ENCODE data around the gene TMPRSS13. TPM values are rescaled to one million over a fixed set of nuclear protein-coding genes. Genes with fewer than 3 reads are reported as not detected.

The TMPRSS13 gene
- total and polyA plus RNA-seq, 2 experiments from 2014 or later = not detected

DNA sequence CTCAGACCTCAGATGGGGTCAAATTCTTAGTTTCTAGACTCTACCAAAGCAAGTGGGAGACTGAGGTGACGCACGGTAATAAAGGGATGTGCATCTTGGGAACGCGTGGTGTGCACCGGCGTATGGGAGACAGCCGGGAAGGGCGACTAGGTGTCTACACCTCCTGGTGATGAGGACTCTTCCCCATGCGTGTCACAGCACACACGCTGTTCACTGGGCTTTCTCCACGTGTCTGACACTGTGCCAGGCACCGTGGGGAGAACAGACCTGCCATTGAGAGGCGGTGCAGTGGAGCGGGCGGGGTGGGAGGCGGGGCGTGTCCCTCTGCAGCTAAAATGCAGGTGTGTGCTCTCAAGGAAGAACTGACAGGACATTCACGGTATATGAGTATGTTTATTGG is 58.0 kb downstream of the TMPRSS13 start:
- Histone ChIP-seq H2AFZ (no peak overlapping the region), H3F3A (ENCODE audit: insufficient read depth) (no peaks in the 10 kb centered on the region), H3K9me3 (ENCODE audit: low read depth) (no peaks in the 10 kb centered on the region), H3K27ac (no peak overlapping the region), H3K4me2 (ENCODE audit: unreplicated experiment) (no peak overlapping the region), H3K9ac (no peak overlapping the region), H3K79me2 (ENCODE audit: insufficient read depth) (no peaks in the 10 kb centered on the region), H4K20me1 (ENCODE audit: insufficient read depth) (no peaks in the 10 kb centered on the region), H3K27me3 (replicated peaks; ENCODE audit: insufficient read depth) (peaks cover 38% of the 10 kb centered on the region), H3K4me3 (no peak overlapping the region), H3K9me2 (ENCODE audit: insufficient read depth) (no peaks in the 10 kb centered on the region), H3K4me1 (ENCODE audit: insufficient read depth) (no peaks in the 10 kb centered on the region), H3K36me3 (ENCODE audit: low read depth) (no peaks in the 10 kb centered on the region)
- in situ Hi-C loops (cut with MboI) = no loop called here
- 70 to 71% methylated on average over 15 to 18 of the region's 18 CpGs for WGBS, 2 experiments (ENCODE audit: low coverage in 1 of 2, low lambda C conversion rate in 2 of 2, missing lambda C conversion rate in 2 of 2)
- TF ChIP-seq EZH2 (IDR thresholded peaks at IDR 0.05; ENCODE audit: insufficient read depth, poor library complexity, severe bottlenecking) = no peak
- no peak for TF ChIP-seq EZH2phosphoT487 (IDR thresholded peaks at IDR 0.05; ENCODE audit: insufficient read depth, low read depth)
- DNase-seq = no peak

DNA sequence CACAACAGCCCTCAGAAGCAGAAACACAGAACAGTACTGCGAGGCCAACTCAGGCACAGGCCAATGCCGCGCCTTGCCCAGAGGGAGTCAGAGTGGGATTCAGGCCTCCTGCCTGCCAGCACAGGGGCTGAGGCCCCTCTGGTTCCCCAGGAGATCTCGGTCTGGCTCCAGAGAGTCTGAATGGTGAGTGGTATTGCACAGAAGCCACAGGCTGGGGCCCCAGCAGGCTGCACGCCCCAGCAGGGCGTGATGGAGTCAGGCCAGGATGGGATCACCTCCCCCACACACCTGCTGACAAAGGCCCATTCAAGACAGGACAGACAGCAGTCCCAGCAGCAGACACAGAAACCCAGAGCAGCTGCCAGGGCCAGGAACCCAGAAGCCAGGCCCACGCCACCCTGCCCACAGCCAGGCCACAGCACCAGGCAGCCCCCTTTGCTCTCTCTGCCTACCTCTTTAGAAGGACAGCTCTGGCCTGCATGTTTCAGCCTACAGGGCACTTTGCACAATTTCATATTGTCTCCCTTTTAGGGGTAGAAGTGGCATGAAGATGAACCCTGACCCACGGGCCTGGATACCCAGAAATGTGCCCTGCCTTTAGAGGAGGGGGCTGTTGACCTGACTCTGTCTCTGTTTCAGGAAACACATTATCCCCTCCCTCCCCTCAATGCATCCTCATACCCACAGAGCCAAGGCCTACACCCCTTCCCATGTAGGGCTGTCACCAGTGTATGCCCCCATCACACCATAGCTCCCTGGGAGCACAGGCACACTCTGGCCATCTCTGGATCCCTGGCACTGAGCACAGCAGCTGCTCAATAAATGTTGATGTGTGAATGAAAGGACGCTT is 58.9 kb downstream of the TMPRSS13 start:
- 51% methylated on average over 7 to 9 of the region's 9 CpGs for WGBS, 2 experiments (ENCODE audit: low coverage in 1 of 2, low lambda C conversion rate in 2 of 2, missing lambda C conversion rate in 2 of 2)
- H3K4me3 ChIP-seq = no peak overlapping the region

DNA sequence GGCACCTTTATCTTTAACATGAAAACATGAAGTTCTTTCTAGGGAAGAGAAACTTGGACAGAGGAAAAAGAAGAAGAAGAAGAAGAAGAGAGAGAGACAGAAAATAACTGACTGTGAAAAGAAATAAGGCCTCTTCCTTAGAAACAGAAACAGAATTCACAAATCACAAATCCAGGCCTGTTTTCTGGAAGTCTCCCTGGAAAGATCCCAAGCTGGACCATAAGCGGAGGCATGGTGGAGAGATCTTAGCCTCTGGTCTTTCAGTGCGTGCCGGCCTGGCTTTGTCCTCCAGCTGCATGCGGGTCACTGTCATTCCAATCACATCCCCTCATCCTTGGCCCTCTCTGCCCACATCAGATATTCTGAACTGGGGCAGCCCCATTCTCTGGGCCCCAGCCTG is 59.6 kb downstream of the TMPRSS13 start:
- no peak overlapping the region for H2AFZ ChIP-seq
- H4K20me1 ChIP-seq (ENCODE audit: insufficient read depth) = no peaks in the 10 kb centered on the region
- no peak for TF ChIP-seq EZH2 (IDR thresholded peaks at IDR 0.05; ENCODE audit: insufficient read depth, poor library complexity, severe bottlenecking)
- no peak for TF ChIP-seq EZH2phosphoT487 (IDR thresholded peaks at IDR 0.05; ENCODE audit: insufficient read depth, low read depth)
- no peaks in the 10 kb centered on the region for H3K9me3 ChIP-seq (ENCODE audit: low read depth)
- H3K4me1 ChIP-seq (ENCODE audit: insufficient read depth) = no peaks in the 10 kb centered on the region
- no peaks in the 10 kb centered on the region for H3K79me2 ChIP-seq (ENCODE audit: insufficient read depth)
- DNase-seq = no peak
- in situ Hi-C loops (cut with MboI) = no loop called here
- H3K9me2 ChIP-seq (ENCODE audit: insufficient read depth) = no peaks in the 10 kb centered on the region
- peaks cover 23% of the 10 kb centered on the region for H3K27me3 ChIP-seq (replicated peaks; ENCODE audit: insufficient read depth)
- H3K4me3 ChIP-seq = no peak overlapping the region
- no peak overlapping the region for H3K9ac ChIP-seq
- no peak overlapping the region for H3K4me2 ChIP-seq (ENCODE audit: unreplicated experiment)
- no peak overlapping the region for H3K27ac ChIP-seq
- WGBS, 2 experiments (ENCODE audit: low coverage in 1 of 2, low lambda C conversion rate in 2 of 2, missing lambda C conversion rate in 2 of 2) = 54 to 69% methylated on average over 3 to 4 of the region's 4 CpGs
- H3K36me3 ChIP-seq (ENCODE audit: low read depth) = no peaks in the 10 kb centered on the region
- no peaks in the 10 kb centered on the region for H3F3A ChIP-seq (ENCODE audit: insufficient read depth)

More for the DNA sequence above, 58.9 kb downstream of the TMPRSS13 start:
- Histone ChIP-seq H4K20me1 (ENCODE audit: insufficient read depth) (no peaks in the 10 kb centered on the region), H3K36me3 (ENCODE audit: low read depth) (no peaks in the 10 kb centered on the region), H3K9me3 (ENCODE audit: low read depth) (no peaks in the 10 kb centered on the region), H3K4me1 (ENCODE audit: insufficient read depth) (no peaks in the 10 kb centered on the region), H3K9me2 (ENCODE audit: insufficient read depth) (no peaks in the 10 kb centered on the region), H3F3A (ENCODE audit: insufficient read depth) (no peaks in the 10 kb centered on the region), H3K4me2 (ENCODE audit: unreplicated experiment) (no peak overlapping the region), H3K27me3 (replicated peaks; ENCODE audit: insufficient read depth) (peaks cover 30% of the 10 kb centered on the region), H2AFZ (no peak overlapping the region), H3K27ac (no peak overlapping the region), H3K9ac (no peak overlapping the region), H3K79me2 (ENCODE audit: insufficient read depth) (no peaks in the 10 kb centered on the region)
- in situ Hi-C loops (cut with MboI) = no loop called here
- no peak for TF ChIP-seq EZH2phosphoT487 (IDR thresholded peaks at IDR 0.05; ENCODE audit: insufficient read depth, low read depth)
- no peak for TF ChIP-seq EZH2 (IDR thresholded peaks at IDR 0.05; ENCODE audit: insufficient read depth, poor library complexity, severe bottlenecking)
- no peak for DNase-seq

DNA sequence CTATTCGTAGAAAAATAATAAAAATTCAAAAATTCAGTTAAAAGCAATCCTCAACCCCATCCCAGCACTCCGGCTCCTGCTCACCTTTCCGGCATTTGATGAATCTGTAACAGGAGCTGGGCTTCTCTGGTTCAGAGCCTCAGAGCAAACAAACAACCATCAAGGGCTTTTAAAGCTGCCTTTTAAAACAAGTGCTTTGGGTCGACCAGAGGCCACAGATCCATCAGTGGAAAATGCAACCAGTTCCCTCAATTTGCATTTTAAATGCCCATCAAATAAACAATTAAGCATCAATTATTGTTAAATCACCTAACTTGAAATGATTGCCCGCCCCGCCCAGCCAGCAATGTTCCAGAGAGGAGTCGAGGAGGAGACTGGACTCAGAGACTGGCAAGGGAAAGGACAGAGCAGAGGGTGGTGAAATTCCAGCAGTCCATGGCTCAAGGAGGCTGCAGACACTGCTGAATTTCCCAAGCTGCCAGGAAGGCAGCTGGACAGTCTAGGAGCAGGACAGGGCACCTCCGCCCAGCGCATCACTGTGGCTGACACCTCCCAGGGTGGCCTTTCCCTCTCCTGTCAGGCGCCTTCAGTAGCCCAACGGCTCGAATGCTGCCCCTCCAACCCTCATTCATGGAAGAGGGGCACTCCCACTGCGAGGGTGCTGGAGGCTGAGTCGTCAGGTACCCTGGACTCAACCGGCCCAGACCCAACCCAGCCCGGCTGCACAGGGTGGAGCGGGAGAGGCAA is 60.2 kb downstream of the TMPRSS13 start:
- no peak for DNase-seq
- Histone ChIP-seq H3K27me3 (replicated peaks; ENCODE audit: insufficient read depth) (peaks cover 20% of the 10 kb centered on the region), H3K9me2 (ENCODE audit: insufficient read depth) (no peaks in the 10 kb centered on the region), H3K27ac (no peak overlapping the region), H3K79me2 (ENCODE audit: insufficient read depth) (no peaks in the 10 kb centered on the region), H3K9me3 (ENCODE audit: low read depth) (no peaks in the 10 kb centered on the region), H3F3A (ENCODE audit: insufficient read depth) (no peaks in the 10 kb centered on the region), H4K20me1 (ENCODE audit: insufficient read depth) (no peaks in the 10 kb centered on the region), H3K4me2 (ENCODE audit: unreplicated experiment) (no peak overlapping the region), H3K4me3 (no peak overlapping the region), H2AFZ (no peak overlapping the region), H3K36me3 (ENCODE audit: low read depth) (no peaks in the 10 kb centered on the region), H3K9ac (no peak overlapping the region), H3K4me1 (ENCODE audit: insufficient read depth) (no peaks in the 10 kb centered on the region)
- TF ChIP-seq EZH2phosphoT487 (IDR thresholded peaks at IDR 0.05; ENCODE audit: insufficient read depth, low read depth) = no peak
- no peak for TF ChIP-seq EZH2 (IDR thresholded peaks at IDR 0.05; ENCODE audit: insufficient read depth, poor library complexity, severe bottlenecking)
- in situ Hi-C loops (cut with MboI) = no loop called here
- WGBS, 2 experiments (ENCODE audit: low coverage in 1 of 2, low lambda C conversion rate in 2 of 2, missing lambda C conversion rate in 2 of 2) = 53 to 54% methylated on average over 17 of the region's 17 CpGs
